Activated CD4-positive, alpha-beta T cell treated with anti-CD3 and anti-CD28 coated beads, Interleukin-2, Interleukin-4, amounts not matched to agents 100 ng/mL and 50 ng/mL, durations not matched to agents 16 hours and 8 hours (primary cell): ENCODE data around the gene PTPRZ1.

Source experiments
- DNase-seq: peaks from one replicate; pipeline ENCODE4 v3.0.0-alpha.2; 2020; ENCODE audit warnings: low spot score

PTPRZ1 gene

DNA sequence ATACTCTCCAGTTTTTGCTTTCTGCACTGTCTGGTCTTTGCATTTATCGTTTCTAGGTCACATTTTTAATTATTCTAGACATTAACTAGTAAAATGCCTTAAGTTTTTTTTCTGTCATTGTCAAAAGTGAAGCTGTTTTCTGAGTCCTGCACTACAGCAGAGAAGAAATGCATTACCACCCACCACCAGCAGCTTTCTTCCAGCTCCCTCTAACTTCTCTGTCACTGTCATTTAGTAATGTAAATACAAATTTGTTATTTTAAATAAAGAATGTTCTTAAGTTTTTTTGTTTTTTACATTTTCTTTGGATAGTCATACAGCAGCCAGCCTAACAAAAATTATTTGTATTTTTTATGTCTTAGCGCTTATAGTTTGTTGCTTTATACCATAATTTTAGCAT, 18.8 kb downstream of the PTPRZ1 start:
- DNase-seq, result no peak

DNA sequence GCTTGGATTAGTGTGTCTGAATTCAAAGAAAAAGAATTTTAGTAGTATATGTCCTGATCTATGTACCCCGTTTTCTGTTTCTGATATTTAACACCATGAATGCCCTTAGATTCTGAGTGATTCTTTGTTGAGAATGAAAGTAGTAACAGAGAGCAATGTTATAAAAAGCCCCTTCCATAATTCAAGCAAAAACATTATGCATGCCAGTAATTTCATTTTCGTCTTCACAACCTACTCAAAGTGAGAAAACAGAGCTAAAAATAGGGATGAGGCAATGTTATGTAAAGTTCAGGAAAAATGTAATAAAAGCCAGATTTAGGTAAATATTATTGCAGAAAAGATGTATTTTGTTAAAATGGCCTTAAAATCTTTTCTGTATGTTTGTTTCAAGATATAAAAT, 28.1 kb downstream of the PTPRZ1 start:
- no peak for DNase-seq

DNA sequence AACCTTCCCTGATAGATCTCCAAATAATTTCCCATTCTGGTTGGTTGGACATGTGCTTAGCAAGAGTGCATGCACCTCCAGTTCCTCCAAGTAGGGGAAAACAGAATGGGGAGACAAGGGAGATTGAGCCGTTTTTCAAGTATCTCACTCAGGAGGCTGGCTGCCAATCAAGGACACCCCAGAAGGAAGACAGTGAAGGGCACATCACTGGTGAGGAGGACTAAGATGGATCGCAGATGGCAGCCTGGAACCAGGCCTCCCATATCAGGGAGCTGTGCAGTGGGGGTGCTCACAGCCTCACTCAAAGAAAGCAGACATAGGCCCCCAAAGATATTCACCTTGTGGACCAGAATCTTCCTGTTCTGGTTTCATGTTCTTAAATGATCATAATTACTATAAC, 31.2 kb downstream of the PTPRZ1 start:
- no peak for DNase-seq

DNA sequence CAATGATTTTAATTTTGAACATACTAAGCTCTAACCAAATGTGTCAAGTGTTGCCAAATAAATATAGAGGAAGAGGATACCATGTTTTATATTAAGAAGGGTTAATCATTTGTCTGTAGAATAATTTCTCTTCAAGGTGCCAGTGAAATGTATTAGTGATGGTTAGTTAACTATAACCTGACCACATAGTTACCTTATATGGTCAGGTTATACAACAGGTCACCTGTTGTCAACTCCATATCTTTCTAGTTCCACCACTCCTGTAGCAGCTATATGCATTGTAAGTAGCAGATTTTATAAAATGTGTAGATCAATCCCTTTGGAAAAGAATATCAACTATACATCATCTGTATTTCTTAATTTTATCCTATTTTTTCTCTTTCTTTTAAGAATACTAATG, 35.1 kb downstream of the PTPRZ1 start:
- DNase-seq, result no peak

DNA sequence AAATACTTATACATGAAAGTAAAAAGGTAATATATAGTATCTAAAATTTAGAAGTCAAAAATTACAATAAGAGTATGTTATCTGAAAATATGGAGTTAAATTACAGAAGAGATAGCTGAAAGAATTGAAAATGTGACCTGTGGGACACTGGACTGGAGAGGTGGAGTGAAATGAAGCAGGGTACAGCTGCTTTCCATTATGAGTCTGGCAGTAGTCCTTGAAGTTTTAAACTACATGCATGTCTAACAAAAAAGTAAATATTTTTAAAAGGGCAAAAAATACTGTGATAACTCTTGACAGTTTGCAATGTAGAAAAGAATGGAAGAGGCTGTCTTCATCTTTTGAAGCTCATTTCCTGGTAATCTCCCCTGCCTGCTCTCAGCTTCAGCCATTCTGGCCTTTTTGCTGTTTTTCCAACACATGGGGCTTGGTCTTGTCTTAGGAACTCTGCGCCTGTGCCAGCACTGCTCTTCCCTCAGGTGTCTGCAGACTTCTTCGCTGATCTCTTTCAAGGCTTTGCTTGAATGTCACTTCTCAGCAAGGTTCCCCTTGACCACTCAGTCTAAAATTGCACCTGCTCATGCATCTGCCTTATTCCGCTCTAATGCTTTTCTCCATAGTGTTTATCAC, 36.9 kb downstream of the PTPRZ1 start:
- DNase-seq, result no peak

DNA sequence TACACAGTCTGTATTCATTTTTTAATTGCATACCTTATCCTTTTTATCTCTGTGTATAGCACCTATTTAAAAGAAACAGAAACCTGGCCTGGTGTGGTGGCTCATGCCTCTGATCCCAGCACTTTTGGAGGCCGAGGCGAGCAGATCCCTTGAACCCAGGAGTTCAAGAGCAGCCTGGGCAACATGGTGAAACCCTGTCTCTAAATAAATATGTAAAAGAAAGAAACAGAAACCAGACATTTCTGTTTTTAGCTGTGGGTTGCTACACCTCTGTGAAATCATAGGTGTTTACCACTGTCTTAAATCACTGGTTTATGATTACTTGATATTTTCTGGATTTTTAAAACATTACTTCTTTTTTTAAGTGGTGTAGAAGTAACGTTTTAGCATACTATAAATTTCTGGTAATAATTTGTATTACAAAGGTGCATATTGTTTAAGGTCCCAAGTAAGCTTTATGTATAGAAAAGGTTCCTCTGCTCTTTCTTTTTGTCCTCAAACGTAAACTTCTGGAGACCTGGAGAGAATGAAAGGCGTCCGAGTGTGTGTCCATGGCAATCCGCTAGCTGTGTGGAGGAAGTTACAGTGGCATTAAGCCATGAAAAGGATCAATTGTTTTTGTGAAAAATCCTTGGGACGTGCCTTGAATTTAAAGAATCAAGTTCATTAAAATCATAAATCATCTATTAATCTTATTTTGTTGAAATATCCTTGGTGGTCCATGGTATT, 41.1 kb downstream of the PTPRZ1 start:
- DNase-seq, result no peak

DNA sequence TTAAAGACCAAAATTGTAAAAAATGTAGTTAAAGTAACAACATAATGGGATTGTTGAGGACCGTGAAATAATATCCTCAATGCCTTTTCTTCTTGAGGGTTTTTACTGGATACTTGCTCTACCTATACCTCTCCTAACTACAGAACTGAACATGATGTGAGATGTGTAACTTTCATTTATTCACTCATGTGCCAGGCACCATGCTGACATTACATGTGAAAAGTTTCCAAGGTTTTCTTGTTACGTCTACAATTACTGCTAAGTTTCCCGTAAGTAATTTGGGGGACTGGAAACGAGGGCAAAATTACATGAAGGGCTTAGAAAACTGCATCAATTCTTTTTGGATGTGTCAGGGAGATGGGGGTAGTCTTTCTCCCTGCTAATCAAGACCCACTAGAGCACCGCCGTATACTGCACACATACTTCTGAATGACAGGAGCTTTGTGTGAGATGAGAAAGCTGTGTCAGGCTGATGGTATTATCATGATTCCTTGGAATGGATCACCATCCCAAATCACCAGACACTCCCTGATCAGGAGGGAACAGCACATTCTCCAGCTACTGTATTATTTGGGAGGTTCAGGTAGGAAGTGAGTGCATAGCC, 41.8 kb downstream of the PTPRZ1 start:
- DNase-seq, result no peak

DNA sequence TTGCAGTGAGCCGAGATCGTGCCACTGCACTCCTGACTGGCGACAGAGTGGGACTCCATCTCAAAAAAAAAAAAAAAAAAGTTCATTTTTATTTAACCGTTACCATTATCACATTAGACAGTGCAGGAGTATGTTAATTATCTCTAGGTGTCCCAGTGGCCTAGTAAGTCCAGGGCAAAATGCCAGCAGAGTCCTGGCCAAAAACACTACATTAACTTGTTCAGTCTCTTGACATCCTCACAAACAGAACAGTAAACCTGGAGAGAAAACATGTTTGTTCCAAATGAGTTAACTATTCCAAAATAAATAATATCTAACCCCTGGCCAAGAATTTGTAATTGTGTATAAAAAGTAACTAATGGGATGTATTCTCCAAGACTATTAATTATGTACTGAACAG, 43.2 kb downstream of the PTPRZ1 start:
- no peak for DNase-seq

DNA sequence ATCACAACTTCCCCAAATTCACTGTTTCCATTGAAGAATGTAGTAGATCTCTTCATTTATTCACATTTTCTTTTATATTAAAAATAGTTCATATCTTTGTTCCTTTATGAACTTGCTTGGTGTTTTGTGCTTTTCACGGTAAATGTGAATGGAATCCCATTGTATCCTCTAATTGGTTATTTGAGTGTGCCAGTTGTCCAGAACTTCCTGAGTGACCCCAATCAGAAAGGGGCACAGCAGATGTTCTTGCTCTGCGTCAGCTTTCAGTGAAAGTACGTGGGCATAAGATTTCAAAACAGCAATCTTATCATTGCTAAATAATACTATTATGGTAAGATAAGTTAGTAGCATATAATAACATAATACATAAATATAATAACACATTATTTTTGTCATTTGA, 47.0 kb downstream of the PTPRZ1 start:
- DNase-seq, result no peak

DNA sequence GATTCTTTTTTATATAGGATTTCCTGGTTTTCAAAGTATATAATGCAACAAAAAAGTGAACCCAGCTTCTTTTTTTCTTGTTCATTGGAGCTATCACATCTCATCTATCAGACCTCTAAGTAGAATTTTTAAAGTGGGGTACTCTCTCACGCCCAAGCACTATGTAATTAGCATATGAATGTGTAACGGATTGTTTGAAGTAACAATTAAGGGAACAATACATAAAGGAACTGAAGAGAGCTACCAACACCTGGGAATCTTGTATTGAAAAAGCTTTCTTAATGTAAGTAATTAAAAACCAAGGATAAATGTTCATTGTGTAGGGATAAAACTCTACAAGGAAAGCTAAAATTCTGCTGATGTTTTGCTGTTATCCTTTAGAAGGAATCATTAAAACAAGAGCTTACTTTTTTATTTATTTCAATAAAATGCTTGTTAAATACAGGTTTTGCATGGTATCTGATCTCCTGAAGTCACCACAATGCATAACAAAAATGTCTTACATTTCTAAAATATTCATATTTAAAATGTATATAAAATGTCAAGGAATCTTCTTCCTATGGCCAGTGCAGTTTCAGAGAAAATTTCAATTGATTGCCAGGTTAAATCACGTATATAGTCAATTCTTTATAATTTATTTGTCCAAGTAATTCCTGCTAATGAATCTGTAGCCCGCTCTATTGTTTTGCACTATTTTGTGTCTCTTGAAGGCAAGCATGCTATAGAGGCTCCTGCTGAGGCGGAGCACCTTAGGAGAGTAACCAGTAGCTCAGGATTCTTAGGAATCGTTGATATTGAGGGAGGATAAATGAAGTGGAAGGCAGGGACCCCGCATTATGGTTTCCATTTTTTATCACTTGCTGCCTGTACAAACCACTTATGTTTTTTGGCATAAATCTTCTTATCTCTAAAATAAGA, 51.6 kb downstream of the PTPRZ1 start:
- DNase-seq, result no peak

DNA sequence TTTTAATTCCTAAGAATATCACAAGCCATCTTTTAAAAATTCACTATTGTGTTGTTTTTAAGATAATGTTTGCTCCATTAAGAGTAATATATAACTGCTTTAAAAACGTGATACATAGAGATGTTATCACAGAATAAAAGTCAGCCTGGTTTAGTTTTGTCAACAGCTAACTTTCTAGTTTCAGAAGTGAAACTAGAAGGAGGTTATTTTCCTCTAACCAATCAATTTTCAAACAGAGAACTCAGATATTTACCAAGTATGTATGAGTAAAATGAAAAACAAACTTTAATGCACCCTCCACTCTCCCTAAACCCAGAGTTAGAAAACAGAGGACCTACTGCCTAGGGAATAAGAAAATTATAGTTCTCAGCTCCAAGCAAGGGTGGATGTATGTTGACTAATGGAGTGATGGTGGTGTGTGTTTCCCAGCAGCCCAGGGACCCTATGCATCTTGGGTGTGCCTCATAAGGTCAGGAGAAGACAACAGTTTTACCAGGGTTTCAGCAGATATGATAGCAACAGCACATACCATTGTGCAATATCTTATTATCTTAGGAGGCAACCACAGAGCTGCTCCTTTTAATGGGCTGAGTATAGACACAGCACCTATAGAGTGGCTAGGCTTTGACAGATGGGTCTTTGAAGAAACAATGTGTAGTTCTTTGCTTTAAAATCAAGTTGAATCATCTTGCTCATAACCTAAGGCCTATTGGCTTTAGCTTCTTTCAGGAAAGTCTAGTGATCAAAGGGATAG, 58.4 kb downstream of the PTPRZ1 start:
- no peak for DNase-seq

DNA sequence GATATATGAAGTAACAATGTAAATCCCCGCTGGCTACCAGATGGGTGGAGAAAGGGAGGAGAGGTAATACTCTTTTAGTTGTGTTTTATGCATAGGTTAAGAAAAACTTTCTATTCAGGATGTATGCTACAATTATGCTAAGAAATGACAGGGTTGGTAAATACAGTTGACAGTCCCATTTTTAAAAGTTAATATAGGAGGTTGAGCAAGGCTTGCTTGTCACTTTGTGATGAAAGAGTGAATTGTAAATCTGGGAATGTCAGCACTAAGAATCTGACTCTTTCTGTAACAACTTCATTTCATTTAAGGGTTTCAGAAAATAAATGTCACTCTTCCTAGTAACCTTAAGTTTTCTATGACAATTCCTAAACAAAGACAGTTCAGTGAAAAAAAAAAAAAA, 59.8 kb downstream of the PTPRZ1 start:
- no peak for DNase-seq

DNA sequence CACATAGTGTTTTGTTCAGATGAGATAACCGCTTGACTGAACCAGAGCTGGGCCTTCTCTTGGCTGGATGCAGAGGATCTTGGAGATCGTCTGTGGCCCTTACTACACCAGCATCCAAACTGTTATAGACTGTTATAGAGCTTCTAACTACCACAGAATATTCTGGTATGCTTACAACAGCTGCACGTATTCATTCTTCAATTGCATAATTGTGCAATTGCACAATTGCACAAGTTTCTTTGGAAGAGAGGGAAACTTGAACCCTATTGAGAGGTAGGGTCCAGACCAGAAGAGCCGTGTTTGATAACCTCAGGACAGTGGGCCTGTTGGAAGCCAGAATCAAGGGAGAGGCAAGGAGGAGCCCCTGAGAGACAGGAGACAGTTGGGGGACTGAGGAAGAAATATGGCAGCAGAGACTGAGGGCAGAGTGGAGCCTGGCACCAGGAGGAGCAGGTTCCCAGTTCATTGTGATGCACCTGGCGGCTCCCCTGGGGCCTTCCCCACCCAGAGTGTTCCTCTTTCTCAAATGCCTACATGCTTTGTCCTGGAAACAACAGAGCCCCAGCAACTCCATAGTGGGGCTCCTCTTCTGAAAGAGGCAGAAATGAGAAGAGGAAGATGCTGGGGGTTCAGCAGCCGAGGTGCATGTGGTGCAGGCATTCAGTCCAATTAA, 64.1 kb downstream of the PTPRZ1 start:
- no peak for DNase-seq

DNA sequence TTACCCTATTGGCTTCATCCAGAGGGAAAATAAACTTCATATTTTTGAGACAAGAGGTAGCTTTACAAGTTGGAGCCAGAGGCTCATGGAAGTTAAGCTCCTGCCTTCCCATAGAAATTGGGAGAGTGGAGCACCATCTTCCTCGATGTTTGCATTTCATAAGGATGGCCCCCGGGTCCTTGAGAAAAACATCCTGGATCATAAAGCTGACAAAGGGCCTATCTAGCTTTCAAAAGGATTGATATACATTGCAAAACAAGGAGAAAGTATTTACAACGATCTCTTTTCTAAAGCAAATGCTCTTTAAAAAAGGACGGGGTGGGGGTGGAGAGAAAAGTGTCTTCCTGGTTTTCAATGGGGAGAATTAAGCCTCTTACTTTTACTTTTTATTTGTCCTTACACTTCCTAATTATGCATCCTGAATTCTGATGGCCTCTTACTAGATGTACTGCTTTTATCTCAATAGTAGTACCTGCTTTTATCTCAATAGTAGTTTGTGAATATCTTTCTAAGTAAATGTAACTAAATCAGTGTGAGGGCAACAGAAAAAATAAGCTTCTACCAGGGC, 65.6 kb downstream of the PTPRZ1 start:
- no peak for DNase-seq

DNA sequence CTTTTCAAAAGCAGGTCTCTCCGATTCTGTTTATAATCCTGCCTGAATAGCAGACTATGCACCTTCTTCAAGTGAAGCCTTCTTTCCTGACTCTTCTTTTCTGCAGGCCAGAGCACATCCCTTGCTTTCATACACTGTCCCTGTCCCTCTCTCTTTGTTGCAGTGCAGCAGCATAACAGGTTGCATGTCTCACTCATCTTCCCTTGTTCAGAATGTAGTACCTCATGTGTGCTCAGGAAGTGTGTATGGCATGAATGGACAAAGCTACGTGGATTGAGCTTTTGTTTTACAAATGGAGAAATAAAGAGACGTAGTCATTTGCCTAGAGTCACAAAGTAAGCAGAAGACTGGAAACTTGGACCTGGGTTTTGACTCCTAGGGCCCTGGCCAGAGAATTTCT, 68.0 kb downstream of the PTPRZ1 start:
- no peak for DNase-seq

DNA sequence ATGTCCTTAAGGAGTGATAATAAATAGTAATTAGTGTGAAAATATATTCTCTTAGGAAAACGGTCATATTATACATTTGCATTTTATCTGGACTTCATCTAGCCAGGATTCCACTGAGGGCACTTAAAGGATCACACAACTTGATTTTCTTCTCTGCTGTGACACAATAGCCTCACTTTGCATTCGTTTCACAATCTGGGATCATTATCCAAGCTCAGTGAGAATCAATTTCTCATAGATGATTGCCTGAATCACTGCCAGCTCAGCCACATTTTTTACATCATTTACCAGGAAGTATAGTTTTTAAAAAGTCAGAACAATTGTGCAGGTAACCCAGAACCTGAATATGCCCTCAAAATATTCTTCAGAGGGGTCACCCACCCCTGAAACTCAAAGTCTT, 68.9 kb downstream of the PTPRZ1 start:
- no peak for DNase-seq

DNA sequence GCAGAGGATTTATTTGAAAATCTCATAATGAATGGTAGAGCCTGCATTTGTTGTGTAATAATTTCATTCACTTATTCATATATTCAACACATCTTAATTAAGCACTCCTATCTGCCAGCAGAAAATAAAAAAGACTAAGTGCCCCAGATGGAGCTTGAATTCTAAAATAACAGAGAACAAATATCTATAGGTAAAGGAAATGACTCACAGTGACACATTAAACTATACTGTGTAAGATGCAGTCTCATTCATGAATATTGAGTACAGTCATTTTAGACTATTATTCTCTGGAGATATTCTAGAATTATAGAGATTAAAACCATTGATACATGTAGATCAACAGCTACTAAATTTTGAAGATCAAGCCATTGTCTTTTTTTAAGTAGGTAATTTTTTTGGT, 72.1 kb downstream of the PTPRZ1 start:
- DNase-seq, result no peak

DNA sequence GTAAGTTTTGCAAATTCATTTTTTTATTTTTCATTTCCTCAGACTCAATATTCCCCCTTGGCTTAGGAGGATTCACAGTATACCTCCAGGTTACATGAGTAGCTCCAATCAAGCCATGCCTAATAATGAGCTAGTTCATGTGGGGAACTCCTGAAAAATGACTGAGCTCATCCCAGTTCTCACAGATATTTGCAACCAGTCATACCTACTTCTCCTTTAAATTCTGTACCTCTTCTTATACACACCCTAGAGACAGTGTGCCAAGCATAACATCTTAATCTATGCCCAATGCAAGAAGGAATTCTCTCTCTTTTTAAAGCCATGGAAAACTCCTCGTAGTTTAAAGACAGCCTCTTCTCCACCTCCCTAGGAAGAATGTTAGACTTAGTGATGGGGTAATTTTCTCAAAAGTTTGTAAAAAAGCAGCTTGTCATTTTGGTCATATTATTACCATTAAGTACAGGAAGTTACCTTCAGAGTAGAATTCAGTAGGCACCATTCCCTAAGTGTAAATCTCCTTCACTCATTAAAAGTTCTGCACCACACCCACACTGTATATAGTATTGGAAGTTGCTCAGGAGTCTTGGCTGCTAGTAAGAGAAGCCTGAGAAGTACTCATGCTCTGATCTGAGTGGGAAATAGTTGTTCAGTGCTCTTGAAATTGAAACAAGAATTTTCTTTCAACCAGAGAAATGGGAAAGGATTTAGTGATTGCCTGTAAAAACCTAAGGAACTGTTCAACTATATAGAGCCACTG, 72.7 kb downstream of the PTPRZ1 start:
- no peak for DNase-seq

DNA sequence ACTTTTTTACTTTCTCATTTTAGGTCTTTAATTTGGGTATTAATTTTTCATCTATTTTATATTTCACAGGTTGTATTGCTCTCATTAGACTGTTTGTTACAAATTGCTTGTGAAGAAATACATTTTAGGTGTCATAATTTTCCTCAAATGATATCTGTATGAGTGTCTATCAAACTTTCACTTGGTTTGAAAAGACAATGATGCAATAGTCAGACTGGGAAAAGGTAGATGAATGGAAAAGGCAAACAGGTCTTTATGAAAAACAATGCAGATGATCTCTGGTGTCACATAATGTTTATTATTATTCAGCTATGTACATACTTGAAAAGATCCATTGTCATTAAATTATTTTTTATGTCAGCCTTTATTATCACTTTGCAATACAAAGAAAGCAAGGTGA, 80.2 kb downstream of the PTPRZ1 start:
- DNase-seq, result no peak

DNA sequence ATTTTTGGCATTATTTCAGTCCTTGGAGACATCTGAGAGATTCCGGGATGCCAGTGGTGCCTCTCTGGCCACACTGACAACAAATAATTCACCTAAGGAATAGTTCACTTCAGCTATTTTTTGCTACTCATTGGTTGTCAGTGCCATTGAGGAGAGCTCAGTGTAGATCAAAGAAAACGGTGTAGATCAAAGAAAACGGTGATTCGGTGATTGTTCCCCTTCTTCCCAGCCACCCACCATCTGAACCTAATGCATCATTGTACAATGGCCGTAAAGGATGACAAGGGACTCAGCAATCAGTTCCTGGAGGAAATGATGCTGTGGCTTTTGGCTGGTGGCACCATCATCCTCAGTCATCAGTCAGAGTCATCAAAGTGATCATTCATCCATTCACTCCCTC, 80.6 kb downstream of the PTPRZ1 start:
- no peak for DNase-seq
